Left lung (tissue), 10 donors: ENCODE data around the gene SPACA1. TPM values are rescaled to one million over a fixed set of nuclear protein-coding genes. Genes with fewer than 3 reads are reported as not detected.

Source experiments
- ATAC-seq: fragments of 200-7000 bp; cut with Tn5 transposase; one replicate; pipeline ENCODE4 v1.9.1; 2020; ENCODE audit warnings: moderate library complexity
- DNase-seq, 4 donors: peaks; one replicate each; pipeline ENCODE4 v3.0.0-alpha.2; 2013 to 2020
- H3K27ac ChIP-seq, 2 donors: fragments of 200-600 bp; sonication (generic) in 1 of 2; one replicate each; pipeline versions ENCODE4 v1.5.0 to v1.8.0; 2020 to 2021
- H3K27me3 ChIP-seq, 2 donors: fragments of 200-600 bp; sonication (generic) in 1 of 2; one replicate each; pipeline versions ENCODE4 v1.5.0 to v1.8.0; 2020 to 2021
- H3K36me3 ChIP-seq, 2 donors: fragments of 200-600 bp; sonication (generic) in 1 of 2; one replicate each; pipeline versions ENCODE4 v1.5.0 to v1.8.0; 2020 to 2021
- H3K4me1 ChIP-seq, 2 donors: fragments of 200-600 bp; one replicate each; pipeline ENCODE4 v1.8.0; 2021
- H3K4me3 ChIP-seq, 2 donors: fragments of 200-600 bp; sonication (generic) in 1 of 2; one replicate each; pipeline versions ENCODE4 v1.5.0 to v1.8.0; 2020 to 2021; ENCODE audit warnings: mild to moderate bottlenecking in 1 of 2
- H3K9me3 ChIP-seq, 2 donors: fragments of 200-600 bp; sonication (generic) in 1 of 2; one replicate each; pipeline versions ENCODE4 v1.5.0 to v1.8.0; 2020 to 2021
- CTCF ChIP-seq, 2 donors: fragments of 200-600 bp; sonication (generic) in 1 of 2; IDR thresholded peaks; one replicate each; pipeline versions ENCODE4 v1.5.0 to v1.8.0; 2021; ENCODE audit warnings: antibody characterized with exemption in 2 of 2
- intact Hi-C, 2 donors: fragments of 100-400 bp; cut with DNase I; formaldehyde crosslinking; loops; one replicate each; pipeline versions ENCODE4 v1.11.2 to v1.14.2; 2022
- polyA plus RNA-seq, 6 donors: library from polyadenylated mRNA; unstranded; fragments of 120-200 nt; gene quantifications; one replicate each; pipeline ENCODE4 v1.2.1, GENCODE V29; 2013; ENCODE audit not compliant: insufficient read length in 6 of 6
- total RNA-seq, 2 donors: library from RNA; stranded (reverse); fragmentation: NEBNext Ultra II Directional; extraction: Animal tissue kit (Norgen Biotek cat#: 25700); gene quantifications; one replicate each; pipeline ENCODE4 v1.2.1, GENCODE V29; 2021
- donor health status: DM: no; HTN: yes; CAD: no.
- donor health status: DM: no; HTN: no; CAD: no.

Gene SPACA1
- total and polyA plus RNA-seq, 8 donors, result not detected

GRCh38 chr6:88050140-88050818 lies 2.6 kb downstream of the SPACA1 start:
- no peaks in the 10 kb centered on the region for H3K4me1 ChIP-seq
- TF ChIP-seq CTCF (IDR thresholded peaks at IDR 0.05), result no peak
- ATAC-seq, result no peak
- DNase-seq, result no peak
- H3K4me3 ChIP-seq, result no peak overlapping the region
- H3K9me3 ChIP-seq, result peaks cover 0 to 4% of the 10 kb centered on the region in 2 donors
- intact Hi-C loops, result no loop called here
- H3K27me3 ChIP-seq, result peaks cover 0 to 23% of the 10 kb centered on the region in 2 donors
- H3K36me3 ChIP-seq, result no peaks in the 10 kb centered on the region
- no peak overlapping the region for H3K27ac ChIP-seq

- Histone ChIP-seq H3K36me3 (no peaks in the 10 kb centered on the region), H3K9me3 (no peaks in the 10 kb centered on the region), H3K4me1 (no peaks in the 10 kb centered on the region), H3K4me3 (no peak overlapping the region), H3K27me3 (no peaks in the 10 kb centered on the region), H3K27ac (no peak overlapping the region)
- TF ChIP-seq CTCF (IDR thresholded peaks at IDR 0.05), result no peak
- intact Hi-C loops, result no loop called here
- DNase-seq (no peak), ATAC-seq (no peak)
Observed at GRCh38 chr6:88059191-88059590, 11.6 kb downstream of the SPACA1 start.

- Histone ChIP-seq H3K9me3 (no peaks in the 10 kb centered on the region), H3K4me3 (no peak overlapping the region), H3K27me3 (no peaks in the 10 kb centered on the region), H3K36me3 (no peaks in the 10 kb centered on the region), H3K4me1 (no peaks in the 10 kb centered on the region), H3K27ac (no peak overlapping the region)
- ATAC-seq (no peak), DNase-seq (no peak)
- intact Hi-C loops, result no loop called here
- TF ChIP-seq CTCF (IDR thresholded peaks at IDR 0.05), result no peak
Observed at GRCh38 chr6:88062376-88062775, 14.7 kb downstream of the SPACA1 start.

- DNase-seq (no peak), ATAC-seq (peak; percentile 84)
- Histone ChIP-seq H3K27me3 (no peaks in the 10 kb centered on the region), H3K9me3 (no peaks in the 10 kb centered on the region), H3K4me3 (no peak overlapping the region), H3K4me1 (no peaks in the 10 kb centered on the region), H3K27ac (no peak overlapping the region), H3K36me3 (no peaks in the 10 kb centered on the region)
- intact Hi-C loops, result no loop called here
- TF ChIP-seq CTCF (IDR thresholded peaks at IDR 0.05), result no peak
Observed at GRCh38 chr6:88072462-88072861, 24.8 kb downstream of the SPACA1 start.

GRCh38 chr6:88074791-88075190 lies 27.1 kb downstream of the SPACA1 start:
- no peak overlapping the region for H3K4me3 ChIP-seq
- no peaks in the 10 kb centered on the region for H3K27me3 ChIP-seq
- no peak overlapping the region for H3K27ac ChIP-seq
- no peaks in the 10 kb centered on the region for H3K9me3 ChIP-seq
- intact Hi-C loops, result no loop called here
- no peak for DNase-seq
- ATAC-seq, result no peak
- H3K36me3 ChIP-seq, result no peaks in the 10 kb centered on the region
- TF ChIP-seq CTCF (IDR thresholded peaks at IDR 0.05), result no peak
- no peaks in the 10 kb centered on the region for H3K4me1 ChIP-seq
